Kidney (tissue), 14 donors: ENCODE data around the gene AGBL1. TPM values are rescaled to one million over a fixed set of nuclear protein-coding genes. Genes with fewer than 3 reads are reported as not detected.

Source experiments
- DNase-seq, 5 donors: peaks; one replicate each; pipeline ENCODE4 v3.0.0-alpha.2; 2013 to 2020
- FAIRE-seq: peaks from 2 replicates; lab custom pipeline; 2012; peaks lifted over from hg19 to GRCh38; lab: Jason Lieb, UNC
- H3K27ac ChIP-seq, 2 donors: one replicate each; pipeline ENCODE4 v1.7.0; 2013; ENCODE audit warnings: low read depth in 2 of 2, low read length in 2 of 2, inconsistent platforms in 1 of 2
- H3K27me3 ChIP-seq: one replicate; pipeline ENCODE4 v1.7.1; 2013; ENCODE audit warnings: low read length, inconsistent platforms; ENCODE audit not compliant: control insufficient read depth, insufficient read depth
- H3K36me3 ChIP-seq, 3 donors: one replicate each; pipeline versions ENCODE4 v1.7.0 to v1.7.1; 2013; ENCODE audit warnings: low read length in 3 of 3, control low read depth in 1 of 3, inconsistent platforms in 1 of 3; ENCODE audit not compliant: insufficient read depth in 3 of 3, control insufficient read depth in 2 of 3
- H3K4me1 ChIP-seq, 3 donors: one replicate each; pipeline versions ENCODE4 v1.7.0 to v1.7.1; 2013; ENCODE audit warnings: low read length in 3 of 3, inconsistent platforms in 1 of 3, low read depth in 1 of 3; ENCODE audit not compliant: control insufficient read depth in 2 of 3, insufficient read depth in 2 of 3
- H3K4me3 ChIP-seq, 3 donors: one replicate each; pipeline versions ENCODE4 v1.7.0 to v1.8.1; 2013; ENCODE audit warnings: low read length in 3 of 3, control low read depth in 1 of 3, inconsistent platforms in 1 of 3
- H3K9ac ChIP-seq, 3 donors: one replicate each; pipeline versions ENCODE4 v1.7.0 to v1.7.1; 2013; ENCODE audit warnings: low read length in 3 of 3, control low read depth in 1 of 3, inconsistent platforms in 1 of 3
- H3K9me3 ChIP-seq, 3 donors: one replicate each; pipeline versions ENCODE4 v1.7.0 to v1.7.1; 2013; ENCODE audit warnings: low read length in 3 of 3, control low read depth in 1 of 3, inconsistent platforms in 1 of 3; ENCODE audit not compliant: control insufficient read depth in 2 of 3, insufficient read depth in 1 of 3
- CTCF ChIP-seq: IDR thresholded peaks from 3 replicates; pipeline ENCODE4 v1.5.1; 2012; ENCODE audit warnings: mild to moderate bottlenecking, moderate library complexity, borderline replicate concordance; ENCODE audit not compliant: insufficient read depth; ENCODE audit errors: extremely low read depth
- intact Hi-C: fragments of 100-400 bp; cut with DNase I; formaldehyde crosslinking; loops from one replicate; pipeline ENCODE4 v1.11.1; 2022
- polyA plus RNA-seq: library from polyadenylated mRNA; stranded (reverse); fragments of 350-450 nt; fragmentation: Illumina TruSeq; extraction: RNeasy Lipid Tissue Mini Kit (QIAGEN cat#74804); gene quantifications from one replicate; pipeline ENCODE4 v1.2.3, GENCODE V29; 2014; ENCODE audit warnings: low read depth, low replicate concordance; ENCODE audit not compliant: insufficient read depth
- total RNA-seq: library from RNA; stranded (reverse); fragmentation: NEBNext Ultra II Directional; extraction: Animal tissue kit (Norgen Biotek cat#: 25700); gene quantifications from one replicate; pipeline ENCODE4 v1.2.1, GENCODE V29; 2021
- donor health status: control.
- donor health status: control.
- donor health status: control.
- donor health status: control.
- donor health status: control.
- donor health status: DM: yes; HTN: yes; CAD: no.
- donor health status: Normal renal cell carcinoma (clear cell type).

AGBL1 gene
- total and polyA plus RNA-seq, 2 donors from 2014 or later, result not detected

- Histone ChIP-seq H3K27me3 (no peaks in the 10 kb centered on the region), H3K9me3 (no peaks in the 10 kb centered on the region), H3K27ac (no peak overlapping the region), H3K4me3 (no peak overlapping the region), H3K9ac (no peak overlapping the region), H3K4me1 (no peaks in the 10 kb centered on the region), H3K36me3 (no peaks in the 10 kb centered on the region)
- no peak for DNase-seq
- no peak for FAIRE-seq
- intact Hi-C loops, result no loop called here
- no peak for TF ChIP-seq CTCF
These were observed 60.2 kb downstream of the AGBL1 start for GRCh38 chr15:86139828-86140227.

- intact Hi-C loops, result no loop called here
- DNase-seq (no peak), FAIRE-seq (no peak)
- Histone ChIP-seq H3K36me3 (no peaks in the 10 kb centered on the region), H3K9ac (no peak overlapping the region), H3K27me3 (no peaks in the 10 kb centered on the region), H3K27ac (no peak overlapping the region), H3K4me1 (no peaks in the 10 kb centered on the region), H3K4me3 (no peak overlapping the region), H3K9me3 (no peaks in the 10 kb centered on the region)
- no peak for TF ChIP-seq CTCF
These were observed 75.0 kb downstream of the AGBL1 start for GRCh38 chr15:86154705-86155104.

DNA sequence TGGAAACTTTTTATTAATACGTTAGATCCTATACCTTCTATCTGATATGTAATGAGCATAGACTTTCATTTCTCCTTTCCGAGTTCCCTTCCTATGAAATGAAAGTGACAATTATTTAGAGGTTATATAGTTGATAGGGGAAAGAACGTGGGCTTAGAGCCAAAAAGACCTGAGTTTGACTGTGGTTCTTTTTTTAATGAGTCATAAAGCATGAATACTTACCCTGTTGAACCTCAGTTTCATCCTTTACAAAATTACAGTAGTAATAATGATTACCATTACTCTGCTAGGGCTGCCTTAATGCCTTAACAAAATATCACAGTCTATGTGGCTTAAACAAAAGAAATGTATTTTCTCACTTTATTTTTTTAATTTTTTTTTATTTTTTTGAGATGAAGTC is 75.9 kb downstream of the AGBL1 start:
- Histone ChIP-seq H3K4me3 (no peak overlapping the region), H3K27me3 (no peaks in the 10 kb centered on the region), H3K4me1 (no peaks in the 10 kb centered on the region), H3K27ac (no peak overlapping the region), H3K36me3 (no peaks in the 10 kb centered on the region), H3K9me3 (no peaks in the 10 kb centered on the region), H3K9ac (no peak overlapping the region)
- TF ChIP-seq CTCF, result no peak
- DNase-seq, result no peak
- intact Hi-C loops, result no loop called here
- no peak for FAIRE-seq

- no peaks in the 10 kb centered on the region for H3K9me3 ChIP-seq
- no peak overlapping the region for H3K9ac ChIP-seq
- DNase-seq, result no peak
- no peak overlapping the region for H3K27ac ChIP-seq
- no peak for FAIRE-seq
- H3K36me3 ChIP-seq, result no peaks in the 10 kb centered on the region
- no peaks in the 10 kb centered on the region for H3K27me3 ChIP-seq
- no peak for TF ChIP-seq CTCF
- H3K4me3 ChIP-seq, result no peak overlapping the region
- no peaks in the 10 kb centered on the region for H3K4me1 ChIP-seq
- intact Hi-C loops, result no loop called here
These were observed 78.1 kb downstream of the AGBL1 start for GRCh38 chr15:86157606-86158293.
